MCF 10A (cell line): Measurements from ENCODE around the gene MXRA8. TPM values are rescaled to one million over a fixed set of nuclear protein-coding genes. Genes with fewer than 3 reads are reported as not detected.

Source experiments
- BruUV-seq: library from RNA; stranded (reverse); fragments of 400-500 nt; replicated peaks from 2 replicates; lab custom pipeline; 2021; lab: Mats Ljungman, UMichigan
- CTCF ChIA-PET: fragments of 300-600 bp; sonication (Branson Sonifier 250); formaldehyde crosslinking; extraction: SDS; loops from one replicate; lab custom pipeline; 2021; ENCODE audit warnings: antibody characterized with exemption, inconsistent platforms; lab: Yijun Ruan, JAX
- POLR2A ChIA-PET: fragments of 300-600, 350-650 bp; sonication (Branson Sonifier 250); formaldehyde crosslinking; extraction: SDS; loops from one replicate; lab custom pipeline; 2020; ENCODE audit warnings: antibody characterized with exemption, inconsistent platforms; lab: Yijun Ruan, JAX
- DNase-seq: peaks from one replicate; pipeline ENCODE4 v3.0.0-alpha.2; 2018; ENCODE audit not compliant: unreplicated experiment
- H3K27ac Mint-ChIP-seq: one replicate; pipeline ENCODE4 v1.8.0; 2022; ENCODE audit warnings: mild to moderate bottlenecking, low read depth, mixed read lengths; ENCODE audit not compliant: unreplicated experiment
- H3K27me3 Mint-ChIP-seq: one replicate; pipeline ENCODE4 v1.8.0; 2022; ENCODE audit warnings: mixed read lengths; ENCODE audit not compliant: insufficient read depth, unreplicated experiment
- H3K36me3 Mint-ChIP-seq: one replicate; pipeline ENCODE4 v1.8.0; 2022; ENCODE audit warnings: mild to moderate bottlenecking, moderate library complexity, mixed read lengths; ENCODE audit not compliant: insufficient read depth, unreplicated experiment
- H3K4me1 Mint-ChIP-seq: one replicate; pipeline ENCODE4 v1.8.0; 2022; ENCODE audit warnings: mixed read lengths; ENCODE audit not compliant: insufficient read depth, unreplicated experiment
- H3K4me3 Mint-ChIP-seq: one replicate; pipeline ENCODE4 v1.8.0; 2022; ENCODE audit warnings: mild to moderate bottlenecking, moderate library complexity, mixed read lengths; ENCODE audit not compliant: unreplicated experiment
- H3K9me3 Mint-ChIP-seq: one replicate; pipeline ENCODE4 v1.8.0; 2022; ENCODE audit warnings: mixed read lengths; ENCODE audit not compliant: unreplicated experiment
- intact Hi-C: fragments of 100-400 bp; cut with micrococcal nuclease; formaldehyde crosslinking; loops from 2 replicates; pipeline ENCODE4 v1.14.1; 2022
- total RNA-seq: library from RNA; stranded (reverse); gene quantifications from 2 replicates; pipeline ENCODE4 v1.2.3, GENCODE V29; 2022
- TF ChIP-seq, protein P1 (sequence below): fragments of 200-600 bp; IDR thresholded peaks from one replicate; pipeline ENCODE4 v1.8.0; 2022; ENCODE audit warnings: antibody characterized with exemption, mild to moderate bottlenecking; ENCODE audit not compliant: unreplicated experiment

Gene MXRA8
- total RNA-seq, 1 experiment from 2014 or later: not detected

GRCh38 chr1:1377540-1378205, 19.3 kb upstream of the MXRA8 start:
- Mint-ChIP-seq H3K4me3 (no peak overlapping the region), H3K4me1 (peaks cover 9% of the 10 kb centered on the region), H3K27me3 (no peaks in the 10 kb centered on the region), H3K36me3 (peaks cover 17% of the 10 kb centered on the region), H3K9me3 (no peaks in the 10 kb centered on the region), H3K27ac (no peak overlapping the region)
- no peak for DNase-seq
- intact Hi-C loops: loop anchor here (10.0 kb wide), 1 partner anchor 127 kb away; no protein-coding TSS in a partner anchor
- BruUV-seq: no TSS peak
- ChIA-PET POLR2A (interaction anchor here (1.4 to 1.8 kb wide), 2 partner anchors 22 to 127 kb away, joined by 3 to 5 read pairs; partner anchors contain the start of gene CCNL2), CTCF (interaction anchor here (0.6 to 1.5 kb wide), 5 partner anchors 9 to 418 kb away, joined by 3 to 5 read pairs (median 4); no protein-coding TSS in a partner anchor)
- TF ChIP-seq, protein P1, sequence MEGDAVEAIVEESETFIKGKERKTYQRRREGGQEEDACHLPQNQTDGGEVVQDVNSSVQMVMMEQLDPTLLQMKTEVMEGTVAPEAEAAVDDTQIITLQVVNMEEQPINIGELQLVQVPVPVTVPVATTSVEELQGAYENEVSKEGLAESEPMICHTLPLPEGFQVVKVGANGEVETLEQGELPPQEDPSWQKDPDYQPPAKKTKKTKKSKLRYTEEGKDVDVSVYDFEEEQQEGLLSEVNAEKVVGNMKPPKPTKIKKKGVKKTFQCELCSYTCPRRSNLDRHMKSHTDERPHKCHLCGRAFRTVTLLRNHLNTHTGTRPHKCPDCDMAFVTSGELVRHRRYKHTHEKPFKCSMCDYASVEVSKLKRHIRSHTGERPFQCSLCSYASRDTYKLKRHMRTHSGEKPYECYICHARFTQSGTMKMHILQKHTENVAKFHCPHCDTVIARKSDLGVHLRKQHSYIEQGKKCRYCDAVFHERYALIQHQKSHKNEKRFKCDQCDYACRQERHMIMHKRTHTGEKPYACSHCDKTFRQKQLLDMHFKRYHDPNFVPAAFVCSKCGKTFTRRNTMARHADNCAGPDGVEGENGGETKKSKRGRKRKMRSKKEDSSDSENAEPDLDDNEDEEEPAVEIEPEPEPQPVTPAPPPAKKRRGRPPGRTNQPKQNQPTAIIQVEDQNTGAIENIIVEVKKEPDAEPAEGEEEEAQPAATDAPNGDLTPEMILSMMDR: no peak

DNA sequence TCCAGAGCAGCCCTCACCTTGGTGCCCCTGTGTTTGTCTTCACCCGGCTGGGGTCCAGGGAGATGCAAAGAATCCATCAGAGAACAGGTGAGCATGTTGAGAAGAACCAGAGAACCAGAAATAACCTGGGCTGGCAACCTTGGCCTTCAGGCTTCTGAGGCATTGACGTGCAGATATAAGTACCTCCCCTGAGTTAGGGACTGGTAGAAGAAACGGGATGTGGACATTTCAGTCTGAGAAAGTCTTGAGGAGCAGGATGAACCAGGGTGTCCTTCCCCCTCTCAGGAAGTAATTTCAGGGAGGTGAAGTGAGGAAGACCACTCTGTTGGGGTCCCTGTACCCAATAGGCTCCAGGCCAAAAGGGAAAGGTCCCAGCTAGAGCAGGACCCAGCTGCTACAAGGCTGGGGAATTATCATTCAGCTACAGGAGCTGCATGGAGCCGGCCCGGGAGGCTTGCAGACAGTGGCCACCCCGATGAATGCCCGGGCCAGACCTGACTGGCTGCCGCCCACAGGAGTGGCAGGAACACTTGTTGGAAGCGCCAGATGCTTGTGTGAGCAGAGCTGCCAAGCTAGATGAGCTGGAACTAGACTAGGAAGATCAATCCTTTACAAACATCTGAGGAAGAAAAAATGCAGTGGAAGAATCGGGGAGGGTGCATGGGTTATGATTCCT, 18.3 kb upstream of the MXRA8 start:
- TF ChIP-seq, protein P1: no peak
- intact Hi-C loops: loop anchor here (10.0 kb wide), 1 partner anchor 128 kb away; no protein-coding TSS in a partner anchor
- Mint-ChIP-seq H3K27ac (peak overlapping the region; percentile 94), H3K4me1 (peaks cover 9% of the 10 kb centered on the region), H3K4me3 (peak overlapping the region; percentile 87), H3K9me3 (no peaks in the 10 kb centered on the region), H3K36me3 (peaks cover 17% of the 10 kb centered on the region), H3K27me3 (no peaks in the 10 kb centered on the region)
- no peak for DNase-seq
- ChIA-PET POLR2A (interaction anchor here (1.4 to 2.5 kb wide), 5 partner anchors 14 to 128 kb away, joined by 3 to 47 read pairs (median 21); partner anchors contain the start of genes CCNL2, DVL1 and MRPL20), CTCF (interaction anchor here (0.8 to 1.5 kb wide), 3 partner anchors 22 to 128 kb away, joined by 3 to 5 read pairs (median 3); partner anchors contain the start of gene CCNL2)
- no TSS peak for BruUV-seq

DNA sequence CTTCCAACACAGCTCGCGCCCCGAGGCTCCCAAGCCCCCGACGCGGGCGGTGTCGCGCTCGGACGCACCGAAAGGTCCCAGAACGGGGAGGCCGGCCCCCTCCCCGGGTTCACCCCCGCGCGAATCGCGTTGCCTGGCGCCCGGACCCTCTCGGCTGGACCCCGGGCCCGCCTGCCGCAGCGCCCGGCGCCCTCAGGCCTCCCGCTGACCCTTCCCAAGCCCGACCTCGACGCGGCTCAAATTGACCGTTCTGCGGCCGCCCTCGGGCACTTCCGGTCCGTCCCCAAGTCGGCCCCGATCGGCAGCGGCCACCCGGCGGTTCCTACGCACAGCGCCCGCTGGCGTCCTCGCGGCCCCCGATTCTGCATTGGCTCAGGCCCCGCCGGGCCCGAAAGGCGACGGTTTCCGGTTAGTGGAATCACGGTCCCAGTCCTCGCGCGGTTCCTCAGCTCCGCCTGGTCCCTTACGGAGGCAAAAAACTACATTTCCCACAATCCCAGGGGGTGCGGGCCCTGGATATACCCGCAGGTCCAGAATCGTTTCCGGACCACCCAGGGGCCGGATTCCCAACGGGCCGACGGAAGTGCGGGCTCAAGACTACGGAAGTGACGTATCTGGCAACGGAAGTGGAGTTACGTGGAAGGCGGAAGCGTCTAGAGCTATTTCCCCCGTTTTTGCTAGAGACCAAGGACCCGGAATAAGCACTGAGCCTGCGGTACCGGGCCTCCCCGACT, 16.7 kb upstream of the MXRA8 start, which contains the start of gene AURKAIP1:
Gene AURKAIP1 (minus strand): TSS at position 279 of the 734 bp plus-strand sequence. CDS start 451 bp downstream, outside the sequence.
- Mint-ChIP-seq H3K4me3 (peak within 1 kb of the TSS; percentile 87), H3K27me3 (no peaks in the 10 kb centered on the region), H3K9me3 (no peaks in the 10 kb centered on the region), H3K27ac (peak within 1 kb of the TSS; percentile 94), H3K36me3 (peaks cover 25% of the 10 kb centered on the region), H3K4me1 (peaks cover 9% of the 10 kb centered on the region)
- POLR2A ChIA-PET: interaction anchor here (0.5 to 2.7 kb wide), 29 partner anchors 9 to 240 kb away, joined by 3 to 62 read pairs (median 5); partner anchors contain the start of genes ATAD3A, CCNL2, DVL1 and MIB2
- CTCF ChIA-PET: interaction anchor here (0.6 to 1.3 kb wide), 7 partner anchors 10 to 351 kb away, joined by 3 to 7 read pairs (median 3); no protein-coding TSS in a partner anchor
- TF ChIP-seq, protein P1: no peak
- peak; percentile 99 for DNase-seq
- no TSS peak for BruUV-seq
- intact Hi-C loops: loop anchor here (2.0 to 10.0 kb wide), 2 partner anchors 24 to 130 kb away; partner anchors contain the start of gene CCNL2
